HG03469 (cell line): ENCODE data around the gene SPTSSA.

Experiments
- ATAC-seq: cut with Tn5 transposase; IDR thresholded peaks from one replicate; pipeline ENCODE4 v1.9.1; 2021; ENCODE audit warnings: mild to moderate bottlenecking, moderate library complexity, moderate number of reproducible peaks; ENCODE audit not compliant: unreplicated experiment

Gene SPTSSA

DNA sequence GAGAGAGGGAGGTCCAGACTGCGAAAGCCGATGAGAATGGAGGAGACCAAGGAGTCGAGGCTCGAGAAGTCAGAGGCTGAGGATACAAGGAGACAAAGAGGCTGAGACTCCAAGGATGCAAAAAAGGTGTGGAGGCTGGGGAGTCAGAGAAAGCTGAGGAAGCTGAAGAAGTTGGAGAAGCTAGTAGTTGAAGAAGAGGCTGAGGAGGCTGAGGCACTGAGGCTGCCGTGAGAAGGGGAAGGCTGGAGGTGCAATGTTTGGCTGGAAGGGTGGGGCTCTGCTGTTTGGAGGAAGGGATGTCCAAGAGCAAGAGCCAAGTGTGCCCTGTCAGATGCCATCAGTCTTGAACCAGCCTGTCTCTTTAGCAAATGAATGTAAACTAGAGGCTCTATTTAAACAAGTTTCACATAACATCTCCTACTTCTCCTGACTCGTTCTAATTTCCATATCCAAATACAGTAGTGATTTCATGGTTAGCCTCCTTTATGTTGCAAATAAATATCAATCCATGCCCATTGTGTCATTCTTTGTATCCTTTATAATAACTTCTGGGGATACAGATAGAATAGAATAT lies 10.8 kb upstream of the SPTSSA start:
- no peak for ATAC-seq

DNA sequence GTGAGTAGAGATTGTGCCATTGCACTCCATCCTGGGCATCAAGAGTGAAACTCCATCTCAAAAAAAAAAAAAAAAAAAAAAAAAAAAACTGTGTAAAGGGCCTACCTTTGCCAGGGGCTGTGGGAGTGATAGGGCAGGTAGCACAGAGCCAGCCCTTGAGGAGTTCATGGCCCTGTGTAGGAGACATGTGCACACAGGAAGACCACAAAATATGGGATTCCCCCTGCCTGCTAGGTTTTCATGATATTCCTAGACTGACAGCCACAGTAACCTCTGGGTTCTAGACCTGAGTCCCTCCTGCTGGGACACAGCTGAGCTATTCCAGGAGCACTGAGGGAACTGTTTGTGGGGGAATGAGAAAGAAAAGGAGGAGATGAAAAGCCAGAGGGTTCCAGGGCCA lies 8.3 kb upstream of the SPTSSA start:
- no peak for ATAC-seq

DNA sequence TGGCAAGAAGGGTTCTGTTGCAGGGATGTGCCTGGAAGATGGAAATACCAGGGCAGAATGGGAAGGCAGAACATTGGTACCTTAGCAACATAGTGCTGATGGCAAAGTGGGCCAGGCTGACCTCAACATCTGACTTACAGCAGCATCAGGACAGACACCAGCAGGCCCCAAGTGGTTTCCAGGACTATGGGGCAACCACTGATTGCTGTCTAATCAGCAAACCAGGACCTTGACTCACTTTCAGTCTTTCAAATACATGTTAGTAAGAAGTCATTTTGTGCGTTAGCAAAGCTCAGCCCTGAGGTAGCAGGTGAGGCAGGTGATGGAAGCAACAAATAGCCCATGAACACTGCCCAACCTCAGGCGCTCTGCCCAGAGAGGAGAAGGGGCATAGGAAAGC lies 4.7 kb upstream of the SPTSSA start:
- ATAC-seq = no peak

DNA sequence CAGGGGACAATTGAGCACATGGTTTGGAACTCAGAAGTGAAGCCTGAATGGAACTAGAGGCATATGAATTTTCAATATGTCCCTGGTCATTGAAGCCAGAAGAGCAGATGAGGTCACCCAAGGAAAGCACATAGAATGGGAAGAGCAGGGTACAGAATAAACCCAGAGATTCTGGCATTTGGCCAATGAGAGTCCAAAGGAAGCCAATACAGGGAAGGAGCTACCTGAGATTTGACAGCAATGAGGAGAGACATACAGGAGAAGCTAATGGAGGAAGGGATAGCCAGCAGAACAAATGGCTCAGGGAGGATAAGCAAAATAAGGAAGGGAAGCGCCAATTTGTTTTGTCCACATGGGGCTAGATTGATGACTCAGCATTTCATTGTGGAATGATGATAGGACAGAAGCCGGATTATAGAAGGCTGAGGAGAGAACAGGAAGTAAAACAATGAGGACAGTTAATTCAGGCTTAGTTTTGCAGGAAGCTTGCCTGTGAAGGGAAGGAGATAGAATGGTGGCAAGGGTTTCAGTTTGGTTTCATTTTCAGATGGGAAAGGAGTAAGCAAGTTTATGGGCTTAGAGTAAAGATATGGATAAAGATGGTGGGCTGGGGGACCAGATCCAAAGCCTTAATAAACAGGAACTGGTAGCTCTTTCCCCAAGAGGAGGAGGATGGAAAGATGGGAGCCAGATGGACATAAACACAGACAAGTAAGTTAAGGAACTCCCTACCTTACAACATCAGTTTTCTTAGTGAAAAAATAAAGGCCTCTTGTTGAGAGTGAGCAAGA lies 3.2 kb upstream of the SPTSSA start:
- no peak for ATAC-seq

DNA sequence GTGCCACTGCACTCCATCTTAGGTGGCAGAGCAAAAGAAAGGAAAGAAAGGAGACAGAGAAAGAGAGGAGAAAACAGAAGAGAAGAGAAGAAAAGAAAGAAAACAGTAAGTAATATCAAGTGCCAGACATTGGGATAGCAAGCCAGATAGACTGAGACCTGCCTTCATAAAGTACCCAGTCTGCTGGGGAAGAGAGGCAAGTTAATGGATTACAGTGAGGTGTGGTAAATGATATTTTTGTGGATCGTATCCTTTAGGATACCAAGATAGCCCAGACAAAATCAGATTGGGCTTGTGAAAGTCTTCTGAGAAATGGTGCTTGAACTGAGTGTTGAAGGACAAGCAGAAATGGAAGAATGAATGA lies 1.5 kb upstream of the SPTSSA start:
- no peak for ATAC-seq

DNA sequence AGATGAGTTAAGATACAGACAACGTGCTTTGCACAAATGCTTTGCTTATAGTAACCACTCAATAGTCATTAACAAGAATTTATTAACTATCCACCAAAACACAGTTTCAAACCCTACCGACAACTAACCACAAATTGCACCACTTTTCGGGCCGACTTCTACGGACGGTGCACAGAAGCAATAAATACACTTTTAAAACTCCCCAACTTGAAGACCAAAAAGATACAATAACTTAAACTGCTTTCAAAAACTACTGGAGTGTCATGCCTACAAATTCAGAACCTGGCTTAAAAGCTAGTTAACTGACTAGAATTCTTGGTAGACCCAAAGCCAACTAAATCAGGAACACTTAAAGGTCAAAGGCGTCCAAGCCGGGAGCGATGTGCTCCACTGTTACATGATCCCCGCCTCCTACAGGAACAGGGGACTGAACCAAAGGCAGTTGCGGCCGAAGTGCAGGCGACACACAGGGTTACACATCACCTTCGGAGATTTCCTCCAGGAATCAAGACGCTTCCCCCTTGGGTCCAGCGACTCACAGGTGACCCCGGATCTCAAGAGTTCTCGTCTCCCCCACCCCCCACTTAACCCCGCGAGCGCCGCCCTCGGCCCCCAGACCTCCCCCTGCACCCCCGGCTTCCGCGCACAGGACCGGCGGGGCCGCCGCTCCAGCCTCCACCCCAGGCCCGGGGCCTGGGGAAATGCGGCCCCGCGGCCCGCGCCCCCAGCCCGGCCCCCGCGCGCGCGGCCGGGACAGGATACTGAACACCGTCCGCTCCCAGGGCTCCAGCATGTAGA lies 507 bp downstream of the SPTSSA start:
- ATAC-seq = peak; percentile 9

DNA sequence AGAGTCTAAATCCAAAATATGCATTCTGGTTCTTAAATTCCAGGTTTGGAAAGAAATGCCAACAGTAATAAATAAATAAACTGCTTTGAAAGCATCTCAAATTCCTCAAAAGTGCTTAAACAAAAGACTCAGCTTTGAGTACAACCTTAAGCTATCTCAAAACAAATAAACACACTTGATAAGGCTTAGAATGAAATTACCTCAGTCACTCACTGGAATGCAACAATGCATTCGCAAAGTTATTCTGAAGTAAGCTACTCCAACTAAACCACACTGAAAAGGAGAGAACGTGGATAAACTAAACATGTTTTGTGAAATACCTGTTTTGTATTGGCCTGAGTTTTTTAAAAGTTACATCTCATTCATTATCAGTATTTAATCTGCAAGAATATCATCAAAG lies 1.2 kb downstream of the SPTSSA start:
- ATAC-seq = no peak

DNA sequence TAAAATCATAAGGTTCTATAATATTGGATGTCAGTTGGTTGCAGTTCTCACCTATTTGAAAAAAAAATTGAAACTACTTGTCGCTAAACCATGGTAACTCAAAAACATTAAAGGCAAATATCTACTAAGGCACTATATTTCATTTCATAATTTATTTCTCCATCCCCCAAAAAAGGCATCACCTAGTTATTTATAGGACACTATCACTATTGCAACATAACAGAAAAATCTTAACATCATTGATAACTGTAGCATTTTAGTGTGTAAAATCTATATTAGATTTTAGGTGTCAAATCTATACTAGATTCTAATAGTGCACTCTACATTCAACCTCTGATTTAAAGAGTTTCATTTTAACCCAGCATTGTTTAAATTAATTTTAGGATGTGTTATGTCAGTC lies 1.7 kb downstream of the SPTSSA start:
- no peak for ATAC-seq

DNA sequence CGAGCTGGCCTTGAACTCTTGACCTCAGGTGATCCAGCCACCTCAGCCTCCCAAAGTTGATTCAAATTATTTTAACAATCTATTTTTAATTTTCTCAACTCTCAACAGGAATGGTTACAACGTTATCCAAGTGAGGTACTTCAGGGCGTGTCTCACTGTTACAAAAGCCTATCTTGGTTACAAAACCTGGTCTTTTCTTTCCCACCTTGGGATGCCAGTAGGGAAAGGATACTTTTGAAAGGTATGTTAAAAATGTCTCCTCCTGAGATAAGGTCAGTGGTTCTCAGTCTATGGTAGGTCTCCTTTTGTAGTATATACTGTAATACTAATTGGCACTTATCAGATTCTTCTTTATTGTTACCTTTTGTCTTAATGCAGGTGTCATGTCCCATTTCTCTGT lies 4.9 kb downstream of the SPTSSA start:
- ATAC-seq = no peak

DNA sequence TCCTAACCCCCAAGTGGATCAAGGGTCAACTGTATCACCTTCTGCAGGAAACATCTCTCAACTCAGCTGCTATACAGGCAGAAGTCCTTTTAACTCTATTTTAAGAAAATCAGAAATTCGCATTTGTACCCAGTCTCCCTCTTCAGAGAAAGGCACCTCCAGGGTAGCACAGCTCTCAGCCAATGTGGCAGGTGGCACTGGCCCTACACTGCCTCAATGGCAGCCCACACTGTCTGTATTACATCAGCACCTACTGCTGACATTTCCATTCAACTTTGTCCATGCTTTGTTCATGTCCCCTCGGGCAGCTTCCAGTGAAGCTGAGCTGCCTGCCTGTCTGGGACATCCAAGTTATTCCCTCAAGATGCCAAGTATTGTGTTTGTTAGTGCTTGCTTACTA lies 8.8 kb downstream of the SPTSSA start:
- no peak for ATAC-seq

DNA sequence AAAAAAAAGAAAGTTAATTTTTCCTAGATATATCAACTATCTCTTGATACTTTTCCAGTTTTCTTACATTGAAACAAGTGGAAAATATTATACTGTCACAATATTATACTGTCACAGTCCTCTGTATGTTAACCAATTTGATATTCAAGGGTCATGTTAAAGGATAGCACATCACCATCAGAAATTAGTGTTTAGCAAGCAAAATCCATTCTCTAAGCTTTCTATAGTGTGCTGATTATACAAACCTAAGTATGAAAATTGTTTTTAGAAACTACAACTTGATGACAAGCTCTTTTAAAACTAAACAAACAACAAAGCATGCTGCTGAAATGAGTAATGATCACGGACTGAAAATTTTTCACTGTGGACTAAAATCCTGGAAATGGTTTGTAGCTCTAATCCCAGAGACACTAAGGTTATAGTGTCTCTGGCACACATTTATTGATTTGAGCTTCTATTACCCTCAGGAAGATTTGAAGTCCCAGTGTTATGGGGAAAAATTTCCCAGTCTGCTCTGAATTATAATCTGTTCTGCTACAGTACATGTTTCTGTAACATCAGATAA lies 9.7 kb downstream of the SPTSSA start:
- ATAC-seq = no peak

DNA sequence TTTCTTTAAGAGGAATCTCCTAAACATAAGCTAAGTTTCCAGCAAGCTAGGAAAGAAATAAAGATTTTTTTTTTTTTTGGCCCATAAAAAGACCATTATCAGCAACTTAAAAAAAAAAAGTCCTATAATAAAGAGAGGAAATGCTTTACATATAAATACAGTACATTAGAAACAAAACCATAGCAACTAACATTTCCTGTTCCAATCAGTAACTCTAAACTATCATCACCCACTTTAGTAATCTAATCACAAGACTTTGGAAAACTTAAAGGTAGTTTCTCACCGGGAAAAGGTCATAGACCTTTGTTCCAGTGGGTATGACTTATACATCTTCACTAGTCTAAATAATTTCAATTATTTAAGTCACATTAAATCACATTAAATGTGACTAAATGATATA lies 11.1 kb downstream of the SPTSSA start:
- ATAC-seq = no peak

DNA sequence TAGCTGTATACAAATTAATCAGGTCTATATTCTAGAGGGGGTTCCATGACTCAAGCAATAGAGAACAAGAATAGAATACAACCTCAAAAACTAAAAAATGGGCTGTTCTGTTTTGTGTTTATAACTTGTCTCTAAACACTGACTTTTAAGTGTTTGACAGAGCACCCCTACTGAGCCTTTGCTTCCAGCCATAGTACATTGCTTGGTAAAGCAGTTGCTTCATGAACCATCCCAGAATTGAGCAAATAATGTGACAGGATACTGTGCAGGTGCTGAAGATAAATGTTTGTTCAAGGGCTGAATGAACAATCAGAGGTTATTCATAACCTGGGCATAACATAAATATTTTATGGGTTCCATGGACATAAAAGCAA lies 11.5 kb downstream of the SPTSSA start:
- no peak for ATAC-seq

DNA sequence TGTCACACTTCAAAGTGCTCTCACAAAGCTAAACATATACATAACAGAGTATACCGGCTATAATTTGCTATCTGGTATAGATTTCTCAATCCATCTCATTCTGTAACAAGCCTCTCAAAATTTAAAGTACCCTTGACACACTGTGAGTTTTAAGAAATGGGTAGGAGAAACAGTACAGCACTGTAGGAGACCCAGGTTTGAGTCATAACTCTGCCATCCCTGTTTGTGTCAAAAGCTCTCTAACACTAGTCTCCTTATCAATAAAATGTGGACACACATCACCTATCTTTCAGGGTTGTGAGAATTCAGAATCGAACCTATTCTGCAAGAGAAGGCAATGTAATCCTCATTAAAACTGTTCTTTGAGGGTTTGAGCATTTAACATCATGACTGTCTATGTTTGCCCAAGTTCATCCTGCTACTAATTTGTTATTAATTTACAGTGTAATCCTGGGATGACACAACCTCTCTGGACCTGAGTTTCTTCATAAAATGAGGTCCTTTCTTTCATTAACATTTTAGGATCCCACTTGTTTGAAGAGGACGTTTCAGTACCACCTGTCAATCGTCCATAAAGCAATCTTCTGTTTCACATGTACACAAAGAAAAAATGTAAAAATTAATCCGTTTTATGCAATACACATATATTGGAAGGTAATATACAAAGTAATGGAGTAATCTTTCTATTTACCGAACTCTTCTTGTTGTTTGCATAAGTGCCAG lies 12.1 kb downstream of the SPTSSA start:
- no peak for ATAC-seq

DNA sequence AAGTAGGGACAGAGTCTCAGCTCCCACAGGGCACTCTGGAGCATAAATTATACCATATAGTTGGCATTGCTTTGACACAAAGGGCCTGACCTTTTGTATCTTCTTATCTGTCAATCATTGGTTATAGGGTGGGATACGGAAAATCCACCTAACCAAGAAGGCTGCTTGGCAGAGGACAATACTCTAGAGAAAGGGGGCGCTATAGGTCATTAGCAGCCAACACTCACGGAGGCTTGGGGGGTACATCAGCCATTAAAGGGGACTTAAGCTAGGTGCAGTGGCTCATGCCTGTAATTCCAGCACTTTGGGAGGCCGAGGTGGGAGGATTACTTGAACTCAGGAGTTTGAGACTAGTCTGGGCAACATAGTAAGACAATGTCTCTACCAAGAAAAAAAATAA lies 22.9 kb downstream of the SPTSSA start:
- no peak for ATAC-seq

DNA sequence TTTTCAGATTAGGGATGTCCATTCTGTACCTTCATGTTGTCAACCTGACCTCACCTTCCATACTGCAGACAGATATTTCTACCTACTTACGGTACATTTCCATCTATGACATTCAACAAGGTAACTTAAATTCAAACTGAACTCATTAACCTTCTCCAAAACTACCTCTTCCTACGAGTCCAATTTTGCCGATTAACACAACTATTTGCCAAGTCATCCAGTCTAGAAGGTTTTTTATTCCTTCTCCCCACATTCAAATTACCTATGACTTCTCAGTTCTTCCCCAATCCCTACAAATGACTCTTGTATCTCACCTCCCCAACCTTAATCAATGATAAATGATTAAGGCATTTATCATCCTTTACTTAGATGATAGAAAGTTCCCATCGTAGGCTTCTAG lies 23.6 kb downstream of the SPTSSA start:
- ATAC-seq = no peak

DNA sequence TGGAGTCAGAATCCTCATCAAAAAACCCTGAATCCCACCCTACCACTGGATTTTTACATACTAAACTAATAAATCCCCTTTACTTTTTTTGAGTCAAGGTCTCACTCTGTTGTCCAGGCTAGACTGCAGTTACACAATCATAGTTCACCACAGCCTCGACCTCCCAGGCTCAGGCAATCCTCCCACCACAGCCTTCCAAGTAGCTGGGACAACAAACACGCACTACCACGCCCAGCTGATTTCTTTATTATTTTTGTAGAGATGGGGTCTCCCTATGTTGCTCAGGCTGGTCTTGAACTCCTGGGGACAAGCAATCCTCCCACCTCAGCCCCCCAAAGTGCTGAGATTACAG lies 24.3 kb downstream of the SPTSSA start:
- ATAC-seq = no peak

DNA sequence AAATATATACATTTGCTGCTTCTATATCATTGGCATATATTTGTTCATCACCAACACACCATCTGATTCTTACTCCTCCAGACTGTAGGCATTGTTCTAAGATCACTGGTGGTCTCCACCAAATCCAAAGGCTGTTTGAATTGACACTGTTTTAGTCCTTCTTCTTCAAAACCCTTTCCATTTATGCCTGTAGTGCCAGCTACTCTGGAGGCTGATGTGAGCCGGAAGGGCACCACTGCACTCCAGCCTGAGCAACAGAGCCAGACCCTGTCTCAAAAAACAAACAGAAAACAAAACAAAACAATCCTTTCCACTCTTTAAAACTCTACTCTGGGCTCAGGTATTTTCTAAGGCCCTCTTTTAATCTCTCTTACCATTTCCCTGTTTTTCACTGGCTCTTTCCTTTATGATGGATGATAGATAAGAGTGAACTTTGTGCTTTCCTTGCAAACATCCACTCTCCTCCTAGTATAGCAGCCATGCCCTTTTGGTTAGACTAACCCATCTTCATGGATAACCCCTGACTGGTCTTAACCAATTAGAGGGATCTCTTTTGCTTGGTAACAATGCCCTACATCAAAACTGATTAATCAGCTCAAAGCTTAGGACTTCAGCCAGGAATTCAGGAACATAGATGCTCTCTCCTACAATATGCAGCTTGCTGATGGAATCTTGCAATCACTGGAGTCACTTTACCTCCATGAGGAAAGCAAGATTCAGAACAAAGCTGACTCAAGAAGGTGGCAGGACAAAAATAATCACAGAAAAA lies 24.9 kb downstream of the SPTSSA start:
- no peak for ATAC-seq

DNA sequence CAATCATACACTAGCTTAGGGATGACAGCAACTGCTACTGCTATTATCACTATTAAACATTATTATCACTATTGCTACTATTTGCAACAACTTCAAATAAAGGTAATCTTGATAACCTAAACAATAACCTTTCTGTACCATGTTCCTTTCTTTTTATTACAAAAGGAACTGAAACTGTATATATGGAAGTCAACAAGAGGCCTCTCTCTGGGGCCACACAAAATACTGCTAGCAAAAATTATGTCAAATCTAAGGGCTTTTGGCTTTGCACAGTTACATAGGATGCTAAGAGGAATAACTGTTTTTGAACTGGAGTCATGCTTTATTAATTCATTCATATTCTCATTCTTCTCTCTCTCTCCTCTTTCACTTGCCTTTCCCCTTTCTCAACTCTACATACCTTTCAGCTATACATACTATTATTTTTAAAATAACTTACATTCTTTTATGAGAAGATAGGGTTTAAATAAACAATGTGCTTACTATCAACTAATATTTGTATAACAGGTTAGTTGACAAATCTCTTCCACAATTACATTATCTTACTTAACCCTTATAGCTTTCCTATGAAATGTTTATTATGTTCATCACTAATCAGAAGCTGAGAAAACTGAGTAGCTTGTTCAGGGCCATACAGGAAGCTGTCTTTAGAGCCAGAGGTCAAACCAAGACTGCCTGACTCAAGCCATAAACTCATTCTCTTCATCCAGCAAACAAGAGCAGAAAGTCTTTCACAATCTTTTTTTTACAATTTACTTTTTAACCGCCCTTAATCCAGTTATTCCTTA lies 25.7 kb downstream of the SPTSSA start:
- ATAC-seq = no peak

DNA sequence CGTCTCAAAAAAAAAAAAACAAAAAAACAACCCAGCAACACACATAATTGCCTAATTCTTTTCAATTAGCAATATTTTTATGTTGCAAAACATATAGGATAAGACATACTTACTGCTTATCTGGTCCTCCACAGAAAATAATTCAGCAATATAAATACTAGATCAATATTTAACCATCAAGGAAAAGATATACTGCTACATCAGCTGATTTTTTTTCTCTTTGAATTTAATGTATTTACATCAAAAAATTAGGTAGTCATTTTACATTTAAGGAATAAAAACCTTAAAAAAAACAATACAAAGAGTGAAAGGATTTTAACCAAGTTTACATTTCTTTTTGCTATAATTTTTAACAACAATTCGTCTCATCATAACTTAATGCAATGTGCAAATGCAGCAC lies 28.1 kb downstream of the SPTSSA start:
- no peak for ATAC-seq
